Activated CD4-positive, alpha-beta T cell treated with anti-CD3 and anti-CD28 coated beads for 1 hour (primary cell): Measurements from ENCODE around the gene LTA.
"Not testable (repeated sequence)": the region's sequence is repeated elsewhere in the genome, so short reads cannot be mapped to it uniquely, and the experiment has no call there.

Experiments used
- DNase-seq: peaks from one replicate; pipeline ENCODE4 v3.0.0-alpha.2; 2020

Gene LTA

GRCh38 chr6:31588871-31589650 lies 17.0 kb downstream of the LTA start:
- DNase-seq = no peak

- not testable (repeated sequence) for DNase-seq
Measured at GRCh38 chr6:31590691-31591090, 18.6 kb downstream of the LTA start.

DNA sequence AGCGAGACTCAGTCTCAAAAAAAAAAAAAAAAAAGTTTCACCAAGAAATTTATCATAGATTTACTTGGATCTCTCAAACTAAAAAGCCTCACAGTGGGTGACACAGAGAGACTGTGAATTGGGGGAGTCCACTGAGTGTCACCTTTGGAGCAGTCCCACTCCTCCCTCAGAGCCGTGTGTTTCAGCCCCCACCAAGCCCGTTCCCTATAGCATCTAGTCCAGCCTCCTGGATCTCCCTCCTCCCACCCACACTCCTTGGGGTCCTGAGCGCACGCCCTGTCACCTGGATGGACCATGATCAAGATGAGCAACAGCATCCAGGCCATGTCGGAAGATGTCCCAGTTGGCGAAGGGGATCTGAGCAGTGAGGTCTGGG lies 20.3 kb downstream of the LTA start:
- DNase-seq = no peak

- DNase-seq = peak; percentile 26
Measured at GRCh38 chr6:31597006-31597405, 24.9 kb downstream of the LTA start.

GRCh38 chr6:31607317-31607716 lies 35.2 kb downstream of the LTA start:
- DNase-seq = no peak

DNA sequence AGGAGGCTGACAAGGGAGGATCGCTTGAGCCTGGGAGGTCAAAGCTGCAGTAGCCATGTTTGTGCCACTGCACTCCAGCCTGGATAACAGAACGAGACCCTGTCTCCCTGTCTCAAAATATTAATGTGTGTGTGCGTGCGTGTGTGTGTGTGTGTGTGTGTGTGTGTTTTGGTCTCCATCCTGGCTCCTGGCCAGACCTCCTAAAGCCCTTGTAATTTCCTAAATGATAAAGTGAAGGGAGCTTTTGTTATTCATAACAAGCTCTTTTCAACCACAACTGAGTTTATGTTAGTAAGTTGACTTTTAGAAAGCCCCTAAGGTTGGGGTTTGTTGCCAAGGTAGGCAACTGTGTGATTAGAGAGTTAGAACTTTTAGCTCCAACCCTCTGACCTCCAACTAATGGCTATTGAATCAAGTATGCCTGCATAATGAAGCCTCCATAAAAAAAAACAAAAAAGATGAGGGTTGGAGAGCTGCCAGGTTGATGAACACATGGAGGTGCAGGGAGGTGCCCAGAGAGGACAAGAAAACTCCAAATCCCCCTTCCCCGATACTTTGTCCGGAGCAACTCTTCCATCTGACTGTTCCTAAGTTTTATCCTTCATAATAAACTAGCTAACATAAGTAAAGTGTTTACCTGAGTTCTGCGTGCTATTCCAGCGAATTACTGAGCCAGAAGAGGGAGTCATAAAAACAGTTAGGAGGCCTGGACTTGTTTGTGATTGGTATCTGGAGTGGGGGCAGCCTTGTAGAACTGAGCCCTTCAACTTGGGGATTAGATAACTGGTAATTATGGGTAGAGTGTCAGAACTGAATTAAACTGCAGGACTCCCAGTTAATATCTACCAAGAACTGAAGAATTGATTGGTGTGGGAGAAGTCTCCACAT lies 37.7 kb downstream of the LTA start:
- no peak for DNase-seq

DNA sequence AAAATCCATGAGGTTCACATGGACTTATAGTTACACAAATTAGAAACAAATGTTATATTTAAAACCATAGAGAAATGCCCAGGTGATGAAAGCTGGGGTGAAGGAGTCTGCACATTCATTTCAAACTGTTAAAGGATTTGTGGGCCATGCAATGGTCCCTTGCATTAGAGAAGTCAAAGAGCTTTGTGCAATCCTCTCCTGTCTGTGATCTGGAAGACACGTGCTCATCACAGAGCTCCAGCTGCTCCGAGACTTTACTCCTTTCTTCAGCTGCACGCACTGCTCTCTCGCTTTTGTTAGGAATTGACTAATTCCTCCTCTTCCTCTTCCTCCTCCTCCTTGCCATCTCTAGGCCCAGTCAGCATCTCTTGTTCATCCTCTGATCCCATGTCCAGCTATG lies 38.9 kb downstream of the LTA start:
- DNase-seq = no peak

DNA sequence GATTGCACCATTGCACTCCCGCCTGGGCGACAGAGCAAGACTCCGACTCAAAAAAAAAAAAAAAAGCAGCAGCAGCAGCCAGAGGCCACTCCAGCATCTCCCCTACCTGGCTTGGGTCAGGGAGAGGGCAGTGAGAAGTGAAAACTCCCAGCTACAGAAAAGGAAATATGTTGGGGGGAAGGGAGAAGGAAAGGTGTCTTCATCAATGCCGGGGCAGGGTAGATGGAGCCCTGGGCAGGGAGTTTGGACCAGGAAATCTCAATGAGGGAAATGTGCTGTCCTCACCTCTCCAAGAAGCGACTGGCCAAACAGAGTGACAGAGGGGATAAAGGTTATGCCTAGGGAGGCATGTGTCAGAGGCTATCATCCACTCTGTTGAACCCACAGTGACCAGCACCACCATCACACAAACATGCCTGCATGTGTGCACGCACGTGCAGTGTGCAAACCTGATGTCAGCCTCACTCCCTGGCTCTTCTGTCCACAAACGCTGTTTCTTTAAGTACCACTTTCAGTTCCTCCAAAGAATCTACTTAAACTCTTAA lies 42.1 kb downstream of the LTA start:
- no peak for DNase-seq

GRCh38 chr6:31614684-31615578 lies 42.8 kb downstream of the LTA start, which contains the start of gene AIF1:
TSS of gene AIF1 (plus strand) at chr6:31615234. CDS start at chr6:31615330, 96 bp downstream.
- no peak for DNase-seq

DNA sequence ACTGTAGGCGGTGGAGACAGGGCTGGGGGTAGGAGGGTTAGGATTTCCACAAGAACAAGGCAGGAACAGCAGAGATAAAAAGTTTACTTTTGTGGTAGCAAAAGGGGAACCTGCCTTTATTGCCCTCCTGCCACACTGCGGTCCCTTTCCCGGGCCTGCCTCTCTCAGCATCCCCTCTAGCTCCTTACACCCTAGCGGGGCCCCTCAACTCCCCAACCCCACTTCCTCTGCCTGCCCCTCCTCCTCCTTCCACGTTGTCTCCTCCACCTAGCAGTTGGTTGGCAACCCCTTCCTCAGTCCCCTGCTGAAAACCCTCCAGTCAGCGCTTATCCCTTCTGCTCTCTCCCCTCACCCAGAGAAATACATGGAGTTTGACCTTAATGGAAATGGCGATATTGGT lies 43.7 kb downstream of the LTA start:
- no peak for DNase-seq

DNA sequence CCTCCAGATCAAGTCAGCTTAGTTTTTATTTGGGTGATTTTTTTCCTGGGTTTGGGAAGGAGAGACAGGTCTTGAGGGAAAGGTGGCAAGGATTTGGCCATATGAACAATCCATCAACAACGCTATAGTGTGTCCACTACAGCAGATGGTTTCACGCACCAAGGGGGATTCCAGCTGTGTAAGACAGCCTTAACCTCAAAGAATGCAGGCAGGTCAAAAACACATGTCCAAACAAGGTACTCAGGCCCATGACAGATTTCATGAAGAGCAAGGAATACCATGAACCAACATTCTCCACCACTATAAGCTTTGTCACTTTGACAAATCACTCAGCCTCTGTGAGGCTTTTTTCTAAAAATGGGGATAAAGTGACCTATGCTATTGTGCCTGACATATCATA lies 44.9 kb downstream of the LTA start:
- DNase-seq = no peak

DNA sequence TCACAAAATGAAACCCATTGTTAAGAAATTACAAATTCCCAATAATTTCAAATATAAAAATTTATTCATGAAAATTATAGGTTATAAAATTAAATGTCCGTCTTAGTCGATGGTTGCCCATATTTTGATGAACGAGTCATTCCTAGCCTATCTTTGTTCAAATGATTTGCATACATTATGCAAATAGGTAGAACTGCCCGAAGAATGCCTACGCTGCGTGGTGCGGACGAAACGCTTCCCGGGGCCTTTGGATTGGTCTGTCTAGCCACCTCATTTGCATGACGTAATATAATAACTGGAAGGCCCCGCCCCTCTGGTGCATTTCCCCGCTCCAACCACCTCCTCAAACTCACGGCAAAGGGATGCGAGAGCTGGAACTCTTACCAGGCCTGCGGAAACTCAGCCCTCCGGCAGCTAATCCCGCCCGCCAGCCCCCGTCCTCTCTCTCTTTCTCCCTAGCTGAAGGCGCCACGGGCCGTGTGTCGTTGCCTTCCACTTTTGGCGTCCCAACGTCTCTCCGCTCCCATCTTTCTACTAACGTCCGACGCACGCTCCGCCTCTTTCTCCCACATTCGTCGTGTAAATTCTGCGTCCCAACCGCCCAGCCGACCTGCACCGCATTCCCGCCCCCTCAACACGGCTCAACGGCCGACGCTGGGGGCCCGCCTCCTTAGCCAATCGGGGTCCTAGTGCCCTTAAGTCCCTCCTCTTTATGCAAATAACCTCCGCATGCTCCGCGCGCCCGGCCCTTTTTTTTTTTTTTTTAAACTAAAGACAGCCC lies 47.9 kb downstream of the LTA start:
- DNase-seq = peak; percentile 92

GRCh38 chr6:31620586-31621319 lies 48.7 kb downstream of the LTA start, which contains the start of gene PRRC2A:
TSS of gene PRRC2A (plus strand) at chr6:31620715. CDS start at chr6:31622790, 2,075 bp downstream.
- DNase-seq = peak; percentile 90

- DNase-seq = no peak
Measured at GRCh38 chr6:31621320-31621939, 49.3 kb downstream of the LTA start.

DNA sequence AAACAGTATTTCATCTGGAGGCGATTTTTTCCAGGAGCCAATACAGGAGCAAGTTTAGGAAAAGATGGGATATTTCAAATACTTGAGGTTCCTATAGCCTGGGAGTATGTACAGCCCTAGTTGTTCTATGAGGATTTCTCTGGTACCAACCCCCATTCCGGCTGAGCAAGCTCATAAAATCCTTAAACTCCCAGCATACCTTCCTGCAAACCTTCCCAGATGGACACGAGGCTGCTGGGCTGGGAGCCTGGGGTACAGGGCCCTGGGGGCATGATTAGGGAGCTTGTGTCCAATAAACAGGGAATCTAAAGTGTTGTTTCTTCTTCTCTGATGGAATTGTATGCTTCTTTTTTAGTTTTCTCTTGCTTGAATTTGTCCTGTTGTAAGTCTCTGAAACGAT lies 49.9 kb downstream of the LTA start:
- no peak for DNase-seq

DNA sequence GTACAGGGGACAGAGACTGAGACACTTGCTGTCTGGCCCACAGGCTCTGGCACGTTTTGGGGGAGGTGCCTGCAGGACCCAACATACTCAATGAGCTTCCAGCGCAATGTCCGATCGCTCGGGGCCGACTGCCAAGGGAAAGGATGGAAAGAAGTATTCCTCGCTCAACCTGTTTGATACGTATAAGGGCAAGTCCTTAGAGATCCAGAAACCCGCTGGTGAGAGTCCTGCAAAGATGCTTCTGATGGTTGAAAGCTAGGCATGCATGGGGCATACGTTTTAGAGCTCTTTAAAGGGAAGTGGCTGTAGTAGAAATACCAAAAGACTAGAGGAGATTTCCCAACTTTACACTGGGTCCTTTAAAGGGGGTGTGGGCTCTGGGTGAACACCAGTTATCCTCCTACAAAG lies 50.6 kb downstream of the LTA start:
- DNase-seq = no peak
